ENCODE measurements around the gene ADAMTS15.

Gene ADAMTS15

DNA sequence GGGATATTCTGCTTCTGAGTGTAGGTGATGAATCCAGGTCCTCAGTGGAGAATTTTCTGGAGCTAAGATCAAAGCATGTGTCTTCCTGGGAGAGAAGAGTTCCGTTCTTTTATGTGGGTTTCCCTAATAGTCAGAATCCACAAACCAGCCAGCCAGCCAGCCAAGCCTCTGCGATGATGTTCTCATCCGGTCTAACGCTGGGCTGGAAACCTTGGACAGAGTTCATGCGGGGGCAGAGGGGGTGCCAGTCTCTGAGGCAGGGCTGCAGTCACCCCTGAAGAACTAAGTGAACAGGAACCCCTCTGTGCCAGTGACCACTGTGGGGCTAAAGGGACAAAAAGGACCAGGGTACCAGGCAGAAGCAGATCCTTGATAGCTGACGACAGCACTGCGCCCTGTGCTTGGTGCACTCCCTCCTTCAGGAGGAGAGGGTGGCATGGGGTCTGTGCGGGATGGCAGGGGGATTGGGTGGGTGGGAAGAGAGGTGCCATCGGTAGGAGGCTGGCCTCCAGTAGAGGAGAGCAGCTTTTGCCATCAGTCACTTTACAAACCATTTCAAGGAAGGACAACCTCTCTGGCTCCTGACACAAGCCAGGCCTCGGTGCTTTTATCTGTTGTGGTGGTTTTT lies 27.1 kb downstream of the ADAMTS15 start:
- no peak for TF ChIP-seq CTCF (IDR thresholded peaks at IDR 0.05; ENCODE audit: low read depth, low read length, missing control alignments)
- H3K4me3 ChIP-seq (ENCODE audit: low read depth, low read length): no peak overlapping the region
- no peak for DNase-seq (ENCODE audit: low read depth)
- in situ Hi-C loops (cut with HindIII; ENCODE audit: low sequenced_read_pairs): no loop called here

GRCh38 chr11:130476200-130476921 lies 27.9 kb downstream of the ADAMTS15 start:
- no peak for DNase-seq (ENCODE audit: low read depth)
- in situ Hi-C loops (cut with HindIII; ENCODE audit: low sequenced_read_pairs): no loop called here
- TF ChIP-seq CTCF (IDR thresholded peaks at IDR 0.05; ENCODE audit: low read depth, low read length, missing control alignments): no peak
- H3K4me3 ChIP-seq (ENCODE audit: low read depth, low read length): no peak overlapping the region

DNA sequence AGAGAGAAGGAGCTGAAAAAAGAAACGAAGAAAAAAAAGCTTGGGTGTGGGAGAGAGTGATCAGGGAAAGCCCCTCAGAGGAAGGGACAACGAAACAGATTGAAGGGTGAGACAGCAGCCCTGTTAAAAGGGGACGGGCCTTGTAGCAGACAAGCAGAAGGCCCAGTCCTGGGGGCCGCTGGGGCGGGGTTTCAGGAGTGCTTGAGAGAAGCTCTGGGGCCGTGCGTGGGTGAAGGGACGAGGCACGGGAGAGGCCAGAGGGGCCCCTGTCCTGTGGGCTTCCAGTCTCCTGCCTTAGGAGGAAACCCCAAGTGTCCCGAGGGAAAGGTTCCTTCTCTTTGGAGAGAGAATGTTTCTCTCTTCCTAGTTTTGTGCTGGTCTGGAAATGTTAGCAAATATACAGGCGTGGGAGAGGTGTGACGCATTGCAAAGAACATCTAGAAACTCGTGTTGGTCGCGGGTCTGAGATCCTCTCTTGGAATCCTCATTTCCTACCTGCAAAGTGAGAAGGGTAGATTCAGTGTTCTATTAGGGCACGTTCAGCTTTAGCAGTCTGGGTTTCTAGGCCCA lies 28.6 kb downstream of the ADAMTS15 start:
- no peak for DNase-seq (ENCODE audit: low read depth)
- in situ Hi-C loops (cut with HindIII; ENCODE audit: low sequenced_read_pairs): no loop called here
- TF ChIP-seq CTCF (IDR thresholded peaks at IDR 0.05; ENCODE audit: low read depth, low read length, missing control alignments): no peak
- H3K4me3 ChIP-seq (ENCODE audit: low read depth, low read length): no peak overlapping the region

- no peak for TF ChIP-seq CTCF (IDR thresholded peaks at IDR 0.05; ENCODE audit: low read depth, low read length, missing control alignments)
- in situ Hi-C loops (cut with HindIII; ENCODE audit: low sequenced_read_pairs): no loop called here
- H3K4me3 ChIP-seq (ENCODE audit: low read depth, low read length): no peak overlapping the region
- DNase-seq (ENCODE audit: low read depth): no peak
Observed at GRCh38 chr11:130477586-130478203, 29.2 kb downstream of the ADAMTS15 start.

DNA sequence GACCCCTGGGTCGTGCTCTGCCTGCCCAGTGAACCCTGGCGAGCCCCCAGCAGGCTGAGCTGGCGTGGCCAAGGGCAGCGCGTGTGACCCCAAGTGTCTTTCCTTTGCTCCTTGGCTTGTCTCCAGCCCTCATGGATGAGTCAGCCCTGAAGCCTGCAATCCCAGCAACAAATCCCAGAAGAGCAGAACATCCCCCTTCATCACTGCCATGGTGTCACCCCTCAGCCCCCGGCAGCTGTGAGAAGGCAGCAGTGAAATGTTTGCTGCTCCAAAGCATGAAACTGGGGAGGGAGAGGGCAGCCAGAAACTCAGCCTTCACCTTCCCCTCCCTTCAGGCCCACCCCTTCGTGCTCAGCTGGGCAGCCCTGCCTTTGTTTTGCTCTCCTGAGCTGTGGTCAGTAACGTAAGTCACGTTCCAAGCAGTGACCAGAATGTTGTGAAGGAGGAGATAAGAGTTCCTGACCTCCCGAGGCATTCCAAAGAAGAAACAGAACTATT lies 29.8 kb downstream of the ADAMTS15 start:
- DNase-seq (ENCODE audit: low read depth): peak; percentile 56
- no peak for TF ChIP-seq CTCF (IDR thresholded peaks at IDR 0.05; ENCODE audit: low read depth, low read length, missing control alignments)
- in situ Hi-C loops (cut with HindIII; ENCODE audit: low sequenced_read_pairs): no loop called here
- H3K4me3 ChIP-seq (ENCODE audit: low read depth, low read length): no peak overlapping the region

GRCh38 chr11:130478881-130479280 lies 30.4 kb downstream of the ADAMTS15 start:
- H3K4me3 ChIP-seq (ENCODE audit: low read depth, low read length): no peak overlapping the region
- TF ChIP-seq CTCF (IDR thresholded peaks at IDR 0.05; ENCODE audit: low read depth, low read length, missing control alignments): no peak
- DNase-seq (ENCODE audit: low read depth): no peak
- in situ Hi-C loops (cut with HindIII; ENCODE audit: low sequenced_read_pairs): no loop called here
